ENCODE measurements around the gene TBC1D5.

The TBC1D5 gene

DNA sequence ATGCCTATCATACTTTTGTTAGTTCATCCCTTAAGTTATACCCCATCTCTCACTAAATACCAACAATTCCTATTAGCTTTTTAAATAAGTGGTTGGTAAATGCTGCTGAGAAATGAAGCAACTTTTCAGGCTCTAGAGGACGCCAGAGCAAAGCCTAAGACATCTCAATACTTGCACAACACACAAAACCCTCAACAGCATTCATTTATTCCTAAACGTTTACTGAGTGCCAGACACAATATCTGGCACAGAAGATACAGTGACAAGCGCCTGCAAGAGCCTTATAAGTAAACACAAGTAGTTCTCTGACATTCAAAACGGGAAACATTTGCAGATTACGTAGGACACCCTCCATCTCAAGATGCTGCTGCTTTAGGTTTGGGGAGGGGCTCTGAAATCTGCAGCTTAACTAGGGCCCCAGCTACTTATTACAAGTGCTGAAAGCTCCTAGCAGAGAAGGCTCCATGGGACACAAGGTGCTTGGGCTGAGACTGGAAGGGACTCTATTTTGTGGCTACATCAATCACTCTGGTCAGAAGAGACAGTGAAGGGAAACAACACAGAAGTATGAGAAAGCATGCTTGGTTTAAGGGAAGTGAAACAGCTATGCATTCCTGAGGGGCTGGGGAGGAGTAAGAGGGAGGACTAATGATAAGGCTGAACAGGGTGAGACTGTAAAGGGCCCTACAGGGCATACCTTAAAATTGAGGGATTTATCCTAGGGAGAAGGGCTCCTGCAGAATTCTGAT is 546.4 kb downstream of the TBC1D5 start:
- DNase-seq = no peak

DNA sequence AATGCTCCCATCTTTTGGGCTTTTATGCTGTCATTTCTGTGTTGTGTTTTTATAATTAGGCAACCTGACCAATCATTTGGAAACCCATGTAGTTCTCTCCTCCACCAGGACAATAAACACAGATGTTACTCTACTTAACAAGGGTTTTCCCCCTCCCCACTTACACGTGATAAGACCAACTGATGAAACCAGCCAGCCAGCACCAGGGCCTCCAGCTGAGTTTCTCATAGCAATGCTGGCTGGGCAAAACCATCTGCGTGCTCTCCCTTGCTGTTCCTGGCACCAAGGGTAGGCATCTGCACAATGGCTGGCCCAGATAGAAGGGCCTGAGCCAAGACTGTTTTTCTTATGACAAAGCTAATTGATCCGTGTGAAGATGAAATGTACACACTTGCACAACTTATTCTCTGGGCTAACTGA is 547.2 kb downstream of the TBC1D5 start:
- no peak for DNase-seq

DNA sequence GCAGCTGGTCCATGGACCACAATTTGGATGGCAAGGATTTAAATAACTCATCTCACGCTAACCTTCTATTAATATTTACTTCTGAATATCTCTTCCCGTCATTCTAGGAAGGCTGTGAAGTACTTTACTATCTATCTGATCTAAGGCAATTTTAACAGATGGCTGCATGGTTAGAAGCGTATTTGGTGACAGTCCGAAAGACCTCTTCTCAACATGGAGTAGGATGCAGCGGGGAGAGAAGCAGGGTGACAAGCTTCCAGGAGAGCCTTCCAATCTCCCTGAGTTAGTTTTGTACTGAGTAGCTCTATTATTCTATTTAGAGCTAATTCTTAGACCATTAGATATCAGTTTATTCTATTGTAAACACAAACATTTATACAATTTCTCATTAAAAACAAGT is 548.3 kb downstream of the TBC1D5 start:
- no peak for DNase-seq

DNA sequence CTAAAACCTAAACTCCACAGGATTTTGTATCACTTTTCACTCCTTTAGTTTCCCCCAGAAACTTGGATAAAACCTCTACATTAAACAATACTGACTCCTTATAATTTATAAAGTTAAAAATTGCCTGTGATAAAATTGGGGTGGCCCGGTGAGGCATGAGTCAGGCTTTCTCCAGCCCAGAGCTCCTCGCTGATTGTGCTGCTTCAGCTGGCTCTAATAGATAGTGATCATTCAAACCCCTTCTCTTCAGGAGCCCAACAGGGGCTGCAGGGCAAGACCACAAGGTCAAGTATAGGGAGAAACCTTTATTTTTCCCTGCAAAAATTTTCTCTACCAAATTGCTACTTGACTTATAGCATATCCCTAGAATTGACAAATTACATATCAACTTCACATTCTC is 549.4 kb downstream of the TBC1D5 start:
- no peak for DNase-seq

DNA sequence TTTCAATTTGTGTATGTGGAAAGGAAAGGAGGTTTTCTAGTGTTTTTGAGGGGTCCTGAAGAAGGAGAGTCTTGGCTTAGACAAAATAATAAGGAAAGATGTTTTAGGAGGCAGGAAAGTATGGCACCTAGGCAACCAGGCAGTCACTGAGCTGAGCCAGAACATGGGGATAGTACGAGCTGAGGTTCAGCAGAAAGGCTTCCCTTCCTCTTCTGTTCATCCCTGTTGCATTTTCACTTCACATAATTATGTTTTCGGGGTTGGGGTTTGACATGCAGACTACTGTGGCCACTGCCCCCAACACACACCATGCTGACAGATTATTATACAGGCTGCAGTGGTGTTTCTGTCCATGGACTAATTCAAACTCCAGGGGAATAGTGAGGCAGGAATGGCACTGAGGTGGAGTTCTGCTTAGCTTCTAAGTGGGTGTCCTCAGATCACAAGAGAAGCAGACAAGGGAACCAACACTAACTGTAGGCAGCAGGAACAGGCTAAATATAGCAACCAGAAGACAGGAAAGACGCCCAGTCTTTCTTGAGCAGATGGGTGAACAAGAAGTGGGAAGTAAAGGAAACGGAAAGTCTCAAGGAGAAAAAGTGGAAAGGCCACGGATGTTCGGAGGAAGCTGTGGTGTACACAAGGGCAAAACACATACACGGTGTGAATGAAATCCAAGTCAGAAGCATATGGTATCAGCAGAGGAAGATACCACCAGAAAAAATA is 551.9 kb downstream of the TBC1D5 start:
- DNase-seq = no peak

DNA sequence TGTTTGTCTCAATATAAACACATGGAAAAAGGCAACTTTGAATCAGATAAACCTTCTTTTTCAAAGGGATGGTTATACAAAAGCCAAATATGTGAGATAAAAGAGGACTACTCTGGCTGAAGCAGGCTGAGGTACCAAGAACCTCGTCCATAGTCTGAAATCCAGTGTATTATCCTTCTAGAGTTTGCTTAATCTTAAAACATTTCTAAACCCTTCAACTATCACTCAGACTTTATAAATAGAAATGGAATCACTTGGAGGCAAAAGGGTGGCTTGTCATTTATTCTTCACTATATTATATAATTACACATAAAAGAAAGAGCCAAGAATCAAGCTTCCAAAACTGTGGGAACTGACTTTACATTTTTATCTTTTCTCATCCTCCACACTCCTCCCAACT is 554.1 kb downstream of the TBC1D5 start:
- no peak for DNase-seq

DNA sequence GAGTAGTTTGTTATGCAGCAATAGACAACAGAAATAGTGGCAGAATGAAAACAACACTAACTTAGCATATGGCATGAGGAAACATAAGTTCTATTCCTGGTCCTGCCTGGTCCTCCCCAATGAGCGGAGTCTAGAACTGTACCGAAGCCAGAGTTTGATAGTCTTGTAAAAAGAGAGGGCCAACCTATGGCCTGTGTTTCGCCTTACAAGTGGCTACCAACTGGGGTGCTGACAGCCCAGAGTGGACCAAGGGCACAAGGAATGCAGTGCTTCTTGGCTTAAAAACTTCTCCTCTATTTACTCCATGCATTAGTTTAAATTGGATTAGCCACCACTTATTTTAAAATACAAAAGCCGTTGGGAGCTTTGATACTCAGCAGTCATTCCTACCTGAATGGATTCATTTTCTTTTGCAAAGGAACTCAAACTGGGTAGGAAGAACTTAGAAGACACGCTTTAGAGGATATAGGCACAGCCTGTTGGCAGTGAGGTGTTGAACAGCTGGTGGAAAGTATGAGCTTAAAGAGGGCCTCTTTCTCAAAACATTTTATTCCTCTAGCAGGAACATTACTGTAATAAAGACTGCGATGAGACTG is 554.7 kb downstream of the TBC1D5 start:
- DNase-seq = no peak

DNA sequence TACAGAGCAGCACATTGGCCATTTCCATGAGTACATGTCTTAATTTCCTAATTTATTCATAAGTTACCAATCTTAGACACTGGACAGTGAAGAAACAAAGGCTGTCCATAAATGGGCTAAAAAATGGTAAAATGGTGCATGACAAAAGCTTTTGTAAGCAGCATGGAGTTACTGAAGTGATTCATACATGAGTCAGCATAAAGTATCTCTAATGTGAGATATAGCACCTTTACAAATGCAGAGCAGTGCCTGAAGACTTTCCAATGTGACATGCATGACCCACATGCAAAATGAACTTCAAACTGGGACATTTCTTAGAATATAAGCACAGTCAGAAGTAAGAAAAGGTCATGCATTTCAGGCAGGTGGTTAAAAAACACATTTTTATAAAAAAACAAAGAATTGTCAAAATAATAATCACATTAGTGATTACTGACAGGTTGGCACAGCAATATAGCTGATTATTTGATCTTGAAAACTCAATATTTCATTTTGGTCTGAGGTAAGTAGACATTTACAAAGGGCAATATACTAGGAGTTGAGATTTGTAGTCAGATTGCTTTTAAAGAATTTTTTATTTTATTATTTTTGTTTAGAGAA is 558.4 kb downstream of the TBC1D5 start:
- no peak for DNase-seq

DNA sequence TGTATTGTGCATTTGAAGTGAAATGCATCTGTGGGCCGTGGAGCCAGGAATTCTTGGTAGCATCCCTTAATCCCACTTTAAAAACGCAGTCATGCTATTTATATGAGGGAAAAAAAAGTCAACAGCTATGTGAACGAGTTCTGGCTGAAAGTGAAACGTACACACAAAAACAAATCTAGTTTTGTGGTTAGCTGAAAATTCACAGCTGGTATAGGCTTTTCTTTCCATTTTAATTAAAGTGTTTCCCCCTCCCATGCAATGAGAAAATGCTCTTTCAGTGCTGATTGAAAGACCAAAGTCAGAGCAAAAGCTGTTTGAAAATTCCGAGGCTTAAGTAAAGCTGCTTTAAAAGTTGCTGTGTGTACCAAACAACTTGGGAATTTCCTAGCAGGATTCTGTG is 560.3 kb downstream of the TBC1D5 start:
- no peak for DNase-seq

DNA sequence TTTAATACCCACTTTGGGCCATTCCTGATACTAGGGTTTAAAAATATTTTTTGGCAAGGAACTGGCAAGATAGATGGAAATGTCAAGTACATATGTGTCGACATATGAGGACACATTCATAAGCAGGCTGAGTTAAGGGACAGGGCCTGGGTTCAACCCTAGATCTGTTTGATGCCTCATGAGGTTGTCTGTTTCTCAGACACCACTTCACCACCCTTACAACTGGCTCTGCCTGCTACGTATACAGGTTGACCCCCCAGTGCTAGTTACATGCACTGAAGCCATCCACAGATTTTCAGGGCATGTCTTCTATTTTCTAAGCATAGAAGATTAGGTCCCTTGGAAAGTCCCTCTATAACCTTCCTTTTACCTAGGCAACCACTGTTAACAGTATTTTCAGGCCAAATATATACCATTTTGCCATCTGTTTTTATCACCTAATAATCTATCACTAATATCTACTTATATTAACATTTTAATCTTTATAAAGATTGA is 561.0 kb downstream of the TBC1D5 start:
- DNase-seq = no peak

DNA sequence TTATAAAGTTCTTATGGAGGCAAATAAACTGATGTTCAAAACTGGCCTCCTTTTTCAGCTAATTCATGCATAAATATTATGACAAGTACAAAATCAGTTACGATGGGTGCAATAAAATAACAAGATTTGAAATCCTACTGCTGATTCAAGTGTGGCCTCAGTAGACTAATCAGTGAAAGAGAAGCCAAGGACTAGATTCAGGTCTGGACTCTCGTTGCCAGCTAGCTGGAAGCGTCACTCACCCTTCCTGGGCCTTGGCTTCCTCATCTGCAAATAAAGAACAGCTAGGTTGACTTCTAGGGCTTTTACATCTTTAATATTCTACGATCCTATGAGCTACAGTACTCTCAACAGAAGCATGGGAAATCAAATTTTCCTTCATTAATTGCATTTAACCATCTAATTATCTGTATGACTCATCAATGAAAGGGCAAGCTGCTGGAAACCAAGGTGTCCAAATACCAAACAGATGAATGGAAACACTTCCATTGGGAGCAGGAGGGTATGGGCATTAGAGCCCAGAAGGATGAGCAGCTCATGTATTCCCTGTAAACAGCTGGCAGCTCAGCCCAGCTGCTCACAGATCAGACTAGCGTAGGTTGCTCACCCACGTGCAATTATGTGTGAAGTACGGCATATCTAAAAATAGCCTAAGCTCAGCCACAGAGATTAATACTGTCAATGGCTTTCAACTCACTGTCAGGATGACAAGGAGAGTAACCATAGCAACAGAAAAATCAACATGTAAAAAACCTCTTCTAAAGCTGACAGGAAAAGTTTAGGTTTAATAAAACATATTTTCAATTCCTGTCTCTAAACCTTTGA is 562.8 kb downstream of the TBC1D5 start:
- no peak for DNase-seq

DNA sequence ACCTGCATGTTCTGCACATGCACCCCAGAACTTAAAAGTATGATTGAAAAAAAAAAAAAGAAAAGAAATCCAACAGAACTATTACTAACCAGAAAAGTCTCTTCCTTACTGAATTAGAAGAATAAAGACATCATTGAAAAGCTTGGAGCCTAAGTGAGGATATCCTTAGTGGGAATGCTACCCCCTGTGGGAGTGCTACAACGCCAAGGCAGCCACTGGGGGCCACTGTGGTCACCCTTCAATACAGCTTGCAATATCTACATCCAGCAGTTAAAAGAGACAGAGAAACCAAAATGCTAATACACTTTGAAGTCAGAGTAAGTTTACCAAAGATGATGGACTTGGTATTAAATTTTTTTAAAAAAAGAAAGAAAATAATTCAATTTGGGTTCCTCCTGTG is 565.7 kb downstream of the TBC1D5 start:
- no peak for DNase-seq

DNA sequence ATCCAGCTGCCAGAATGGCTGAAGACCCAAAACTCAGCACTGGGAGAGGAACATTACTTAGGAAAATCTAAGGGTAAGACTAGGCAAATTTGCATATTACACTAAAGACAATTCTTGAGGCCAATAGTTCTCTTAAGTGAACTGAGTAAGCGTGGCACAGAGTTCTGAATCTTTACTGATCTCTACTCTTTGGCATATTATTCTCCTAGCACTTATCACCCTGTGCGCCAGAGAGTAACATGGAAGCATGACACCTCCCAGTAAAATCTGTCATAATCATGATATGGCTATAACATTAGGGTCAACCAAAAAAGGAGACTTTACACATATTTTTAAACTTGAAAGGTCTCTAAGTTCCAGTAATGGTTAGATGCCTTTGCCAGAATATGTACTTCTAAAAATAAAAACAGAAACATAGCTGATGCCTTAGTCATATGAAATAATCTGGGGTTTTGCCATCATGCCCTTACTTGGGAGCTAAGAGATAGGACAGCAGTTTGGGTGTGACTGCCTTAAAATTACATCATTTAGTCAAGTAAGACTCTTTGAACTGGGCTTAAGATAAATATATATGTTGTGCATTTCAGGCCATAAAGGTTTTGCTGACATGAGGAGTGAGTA is 567.1 kb downstream of the TBC1D5 start:
- no peak for DNase-seq

DNA sequence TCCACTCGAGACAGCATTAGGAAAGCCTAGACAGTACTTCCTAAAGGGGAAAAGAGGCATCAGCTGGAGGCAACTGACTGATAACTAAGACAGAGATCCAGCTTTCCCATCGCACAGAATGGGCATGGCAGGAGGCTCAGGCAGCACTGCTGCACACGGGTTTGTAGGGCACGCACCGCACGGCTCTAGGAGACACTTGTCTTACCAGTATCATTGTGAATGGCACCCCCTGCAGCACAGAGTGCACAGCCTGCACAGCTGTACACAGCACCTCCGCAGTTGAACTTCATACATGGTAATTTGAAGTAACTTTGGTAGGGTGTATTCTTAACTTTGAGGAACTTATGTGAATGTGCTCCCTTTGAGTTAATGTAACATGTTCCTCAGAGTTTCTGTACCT is 576.1 kb downstream of the TBC1D5 start:
- no peak for DNase-seq

DNA sequence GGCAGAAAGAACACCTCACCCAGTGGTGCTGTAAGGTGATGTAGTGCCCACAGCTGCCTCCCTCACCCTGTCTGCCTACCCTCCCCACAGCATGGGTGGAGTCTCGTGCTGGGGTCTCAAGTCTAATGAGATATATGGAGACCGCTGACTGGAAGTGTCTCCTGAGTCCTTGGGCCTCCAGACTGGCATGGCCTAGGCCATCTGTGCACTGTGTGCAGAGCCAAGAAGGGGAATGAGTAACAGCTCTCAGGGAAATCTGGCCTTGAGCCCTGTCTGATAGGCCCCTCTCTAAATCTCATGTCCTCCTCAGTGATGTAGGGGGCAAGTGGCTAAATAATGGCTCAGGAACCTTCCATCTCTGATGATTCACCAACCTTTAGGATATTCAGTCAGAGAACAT is 580.3 kb downstream of the TBC1D5 start:
- DNase-seq = no peak

DNA sequence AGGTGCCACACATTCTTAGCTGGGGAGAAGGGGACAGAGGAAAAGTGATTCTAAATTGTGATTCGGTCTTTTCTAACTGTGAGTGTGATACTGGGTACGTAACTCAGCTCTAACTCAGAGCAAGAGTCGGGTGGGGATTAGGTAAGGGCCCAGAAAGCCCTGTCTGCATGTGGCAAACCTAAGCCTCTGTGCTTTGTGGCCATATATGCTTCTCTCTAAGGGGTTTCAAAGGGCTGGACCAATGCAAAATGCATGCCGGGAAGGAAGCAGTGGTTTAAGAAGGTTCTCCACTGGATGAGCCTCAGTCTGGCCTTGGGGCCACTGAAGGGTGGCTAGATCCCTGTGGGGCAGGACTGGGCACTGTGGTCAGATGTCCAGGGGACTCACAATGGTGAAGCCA is 581.8 kb downstream of the TBC1D5 start:
- DNase-seq = no peak

DNA sequence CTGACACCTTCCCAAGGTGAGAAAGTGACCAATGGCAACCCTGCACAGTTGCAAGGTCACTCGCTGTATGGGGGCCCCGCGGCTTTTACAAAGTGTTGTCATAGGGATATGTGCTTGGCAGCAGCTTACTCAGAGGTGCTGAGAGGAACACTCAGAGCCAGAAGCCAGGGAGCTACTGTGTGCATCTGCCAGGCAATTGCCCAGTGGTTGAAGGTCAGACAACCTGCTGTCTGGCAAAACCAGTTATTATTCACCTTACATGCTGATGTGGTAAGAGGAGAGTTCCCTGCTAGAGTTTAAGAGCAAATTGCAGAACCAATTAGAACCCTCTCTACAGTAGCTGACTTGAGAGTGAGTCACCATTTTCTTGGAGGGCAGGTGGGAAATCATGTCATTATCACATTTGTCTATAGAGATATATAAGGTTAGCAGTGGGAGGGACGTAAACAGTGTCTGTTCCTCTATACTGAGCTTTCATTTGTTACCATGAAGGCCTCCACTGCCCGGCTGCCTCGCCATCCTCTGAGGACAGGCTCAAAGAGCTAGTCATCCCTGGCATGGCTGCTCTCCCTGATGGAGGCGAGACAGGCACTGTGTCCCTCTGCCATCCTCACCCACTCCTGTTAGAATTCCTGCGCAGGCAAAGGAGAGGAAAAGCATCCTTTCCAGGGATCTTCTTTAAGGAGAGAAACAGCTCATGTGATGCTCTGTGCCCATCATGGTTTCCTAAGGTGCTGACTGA is 583.3 kb downstream of the TBC1D5 start:
- DNase-seq = no peak

DNA sequence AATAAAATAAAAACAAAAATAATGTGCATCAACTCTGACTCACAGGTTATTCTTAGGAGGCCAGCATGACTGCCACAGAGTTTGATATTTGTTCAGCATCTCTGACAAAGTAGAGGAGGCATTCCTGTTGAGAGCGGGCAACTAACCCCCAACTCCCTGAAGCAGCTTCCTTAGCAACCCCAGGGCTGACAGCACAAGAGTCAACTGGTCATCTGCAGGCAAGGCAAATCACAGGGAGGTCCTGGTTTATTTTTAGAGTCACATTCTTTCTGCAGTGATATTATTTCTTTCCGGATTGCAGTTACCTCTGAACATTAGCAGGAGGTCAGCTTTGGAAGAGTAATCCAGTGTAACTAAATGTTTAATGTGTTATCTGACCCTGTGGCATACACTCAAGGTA is 584.7 kb downstream of the TBC1D5 start:
- DNase-seq = no peak

DNA sequence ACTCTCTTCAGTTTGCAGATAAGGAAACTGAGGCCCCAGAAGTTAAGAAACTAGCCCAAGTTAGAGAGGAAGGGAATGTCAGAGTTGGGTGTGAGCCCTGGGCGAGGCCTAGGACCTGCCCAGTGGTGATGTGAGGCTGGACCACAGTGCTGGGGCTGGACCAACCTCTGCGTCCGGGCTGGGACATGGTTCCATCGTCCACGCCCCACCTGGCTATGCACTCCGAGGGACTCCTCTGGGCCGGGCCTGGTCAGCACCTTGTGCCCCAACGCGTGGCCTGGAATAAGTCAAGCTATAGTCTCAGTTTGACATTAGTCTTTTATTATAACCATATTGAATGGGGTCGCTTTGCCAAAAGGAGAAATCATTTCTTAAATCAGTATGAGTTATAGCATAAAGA is 585.6 kb downstream of the TBC1D5 start:
- no peak for DNase-seq

DNA sequence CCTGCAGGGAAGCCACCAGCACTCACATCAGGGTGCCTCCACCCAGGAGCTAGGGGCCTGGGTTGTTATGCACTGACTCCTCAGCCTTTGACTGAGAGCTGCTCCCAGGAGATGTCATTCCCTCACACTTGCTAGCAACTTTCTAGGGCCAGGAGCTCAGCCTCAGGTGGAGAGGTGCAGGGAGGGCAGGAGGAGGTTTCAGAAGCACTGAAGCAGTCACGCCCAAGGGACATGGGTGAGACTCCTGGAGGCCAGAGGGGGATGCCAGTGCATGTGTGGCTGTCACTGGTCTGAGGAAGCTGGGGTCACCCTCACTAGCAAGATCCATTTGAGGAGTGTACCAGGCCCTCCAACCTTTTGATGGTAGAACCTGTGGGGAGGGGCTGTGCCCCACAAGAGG is 586.5 kb downstream of the TBC1D5 start:
- no peak for DNase-seq

DNA sequence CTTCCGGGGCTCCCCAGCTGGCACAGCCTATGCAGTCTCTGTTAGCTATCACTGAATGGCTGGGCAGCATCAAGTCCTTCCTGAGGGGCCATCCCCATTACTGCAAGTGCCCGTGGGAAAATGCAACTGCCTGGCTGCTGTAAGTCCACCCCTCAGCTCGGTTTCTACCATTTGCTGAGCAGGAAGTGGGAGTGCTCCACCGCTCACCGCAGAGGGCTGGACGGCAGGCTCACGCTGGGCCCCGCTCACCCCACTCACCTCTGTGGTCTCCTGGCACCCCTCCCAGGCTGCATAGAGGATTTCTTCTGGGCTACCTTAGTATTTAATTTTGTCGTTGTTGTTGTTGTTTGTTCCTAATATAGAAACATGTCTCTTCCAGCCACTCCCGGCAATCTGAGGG is 587.5 kb downstream of the TBC1D5 start:
- no peak for DNase-seq

DNA sequence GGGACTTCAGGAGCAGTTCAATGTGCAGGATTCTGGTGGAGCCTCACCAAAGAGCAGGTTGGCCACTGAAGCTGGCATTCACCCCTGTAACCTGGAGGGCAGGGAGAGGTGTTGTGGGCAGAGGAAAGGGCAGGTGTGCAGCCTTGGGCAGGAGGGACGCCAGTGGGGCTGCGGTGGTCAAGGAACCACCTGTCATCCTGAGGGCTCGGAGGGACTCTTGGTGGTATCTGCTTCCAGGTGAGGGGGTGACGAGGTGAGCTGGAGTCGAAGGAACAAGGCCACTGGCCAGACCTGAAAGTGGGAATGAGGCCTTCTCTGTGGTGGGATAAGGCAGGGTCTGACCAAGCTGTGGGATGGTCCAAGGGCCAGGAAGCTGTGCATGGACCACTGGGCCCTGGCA is 588.2 kb downstream of the TBC1D5 start:
- no peak for DNase-seq

Measured in NCI-H1436 (cell line).